Measurements from ENCODE around the gene RPS6KA3. TPM values are rescaled to one million over a fixed set of nuclear protein-coding genes. Genes with fewer than 3 reads are reported as not detected.

Gene RPS6KA3
- total and polyA plus RNA-seq, 2 of the 8 experiments (the other 6 are each of a cell fraction or from before 2014, with no cell fraction given) = 7.1 to 13.0 TPM

DNA sequence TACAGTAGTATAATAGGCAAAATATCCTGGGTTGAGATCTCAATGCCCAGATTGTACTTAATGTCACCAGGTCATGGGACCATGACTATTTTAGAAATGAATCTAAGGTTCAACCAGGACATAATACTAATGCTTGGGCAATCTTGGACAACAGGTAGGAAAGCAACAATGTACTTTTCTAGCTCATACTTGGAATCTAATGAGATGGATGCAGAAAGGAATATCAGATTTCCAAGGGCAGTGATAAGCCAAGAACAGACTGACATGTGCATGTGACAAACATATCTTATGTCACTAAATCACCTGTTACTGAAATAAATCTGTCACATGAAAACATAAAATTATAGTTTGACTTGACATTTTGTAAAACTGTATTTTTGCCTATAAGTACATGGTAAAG, 51.1 kb downstream of the RPS6KA3 start:
- Histone ChIP-seq H4K91ac (replicated peaks; ENCODE audit: insufficient read length, low read length) (no peak overlapping the region), H3K9ac (replicated peaks in 1 of 4; ENCODE audit: extremely low read depth in 1 of 4, low read depth in 3 of 4, low read length in 3 of 4) (no peak overlapping the region), H2BK12ac (ENCODE audit: low read depth, low read length) (no peak overlapping the region), H3K23ac (ENCODE audit: insufficient read length) (no peak overlapping the region), H2BK15ac (ENCODE audit: low read length) (no peak overlapping the region), H3K79me1 (ENCODE audit: low read depth, low read length) (no peaks in the 10 kb centered on the region), H3K27me3 (replicated peaks in 1 of 4; ENCODE audit: control insufficient read depth in 3 of 4, extremely low read depth in 1 of 4, insufficient read depth in 3 of 4, low read length in 3 of 4) (no peaks in the 10 kb centered on the region), H3K4ac (replicated peaks; ENCODE audit: insufficient read length, low read depth, low read length) (no peak overlapping the region), H3K56ac (replicated peaks; ENCODE audit: insufficient read length, low read depth, low read length) (no peak overlapping the region), H3K4me1 (replicated peaks in 1 of 4; ENCODE audit: control insufficient read depth in 3 of 4, insufficient read depth in 4 of 4, low read length in 3 of 4) (no peaks in the 10 kb centered on the region), H3K9me3 (ENCODE audit: insufficient read depth in 2 of 2, low read depth in 1 of 2, low read length in 1 of 2) (no peaks in the 10 kb centered on the region), H3K79me2 (ENCODE audit: control insufficient read depth in 1 of 2, insufficient read depth in 2 of 2, low read length in 2 of 2) (no peaks in the 10 kb centered on the region), H3K4me3 (ENCODE audit: extremely low read depth in 1 of 4, insufficient read depth in 2 of 4, low read depth in 3 of 4, low read length in 4 of 4) (no peak overlapping the region), H4K5ac (ENCODE audit: insufficient read length, low read depth, low read length) (no peak overlapping the region), H2AK5ac (ENCODE audit: low read depth, low read length) (no peak overlapping the region), H3K14ac (ENCODE audit: insufficient read length) (no peak overlapping the region), H3K36me3 (ENCODE audit: control insufficient read depth in 2 of 4, insufficient read depth in 4 of 4, low read length in 3 of 4) (no peaks in the 10 kb centered on the region), H3K27ac (ENCODE audit: low read depth, low read length) (no peak overlapping the region), H4K8ac (ENCODE audit: extremely low read depth, insufficient read depth, low read length) (no peak overlapping the region), H3K23me2 (ENCODE audit: low read depth, low read length) (no peaks in the 10 kb centered on the region), H2BK5ac (ENCODE audit: low read depth, low read length) (no peak overlapping the region), H3K4me2 (ENCODE audit: insufficient read depth in 1 of 2, low read depth in 2 of 2, low read length in 2 of 2) (no peak overlapping the region), H3K18ac (ENCODE audit: extremely low read depth, low read length) (no peak overlapping the region), H2BK20ac (ENCODE audit: low read length) (no peak overlapping the region), H2AFZ (ENCODE audit: low read length) (no peak overlapping the region), H4K20me1 (replicated peaks in 1 of 2; ENCODE audit: control insufficient read depth in 1 of 2, insufficient read depth in 2 of 2, low read length in 2 of 2) (no peaks in the 10 kb centered on the region), H2BK120ac (replicated peaks; ENCODE audit: low read depth, low read length) (no peak overlapping the region)
- ChIA-PET CTCF (ENCODE audit: partially characterized antibody) (no interaction called here), POLR2A (ENCODE audit: partially characterized antibody) (no interaction called here)
- DNase-seq (ENCODE audit: low read depth in 1 of 2, low spot score in 2 of 2) (no peak), FAIRE-seq (no peak)
- TF ChIP-seq RXRA (IDR thresholded peaks at IDR 0.05; ENCODE audit: insufficient read depth, low read depth, low read length) (no peak), RAD21 (IDR thresholded peaks at IDR 0.05 in 1 of 2, conservative IDR thresholded peaks at IDR 0.05 in 1 of 2; ENCODE audit: low read depth in 2 of 2, low read length in 2 of 2) (no peak), CBX8 (IDR thresholded peaks at IDR 0.05; ENCODE audit: borderline replicate concordance, low read depth, low read length) (no peak), SP1 (IDR thresholded peaks at IDR 0.05; ENCODE audit: low read depth, low read length) (no peak), SIN3A (conservative IDR thresholded peaks at IDR 0.05 in 1 of 2, IDR thresholded peaks at IDR 0.05 in 1 of 2; ENCODE audit: low read depth in 1 of 2, low read length in 2 of 2) (no peak), HDAC2 (IDR thresholded peaks at IDR 0.05; ENCODE audit: borderline replicate concordance in 1 of 2, low read depth in 2 of 2, low read length in 2 of 2) (no peak), POLR2AphosphoS5 (IDR thresholded peaks at IDR 0.05; ENCODE audit: low read depth, low read length) (no peak), GTF2F1 (IDR thresholded peaks at IDR 0.05; ENCODE audit: borderline replicate concordance, low read depth, low read length) (no peak), KDM4A (IDR thresholded peaks at IDR 0.05; ENCODE audit: low read depth, low read length, severe bottlenecking) (no peak), RBBP5 (IDR thresholded peaks at IDR 0.05; ENCODE audit: borderline replicate concordance, low read depth, low read length) (no peak), EGR1 (IDR thresholded peaks at IDR 0.05; ENCODE audit: borderline replicate concordance, low read depth, low read length) (no peak), YY1 (IDR thresholded peaks at IDR 0.05; ENCODE audit: low read depth, low read length) (no peak), KDM5A (IDR thresholded peaks at IDR 0.05; ENCODE audit: low read length) (no peak)
- TF ChIP-seq, protein P1, sequence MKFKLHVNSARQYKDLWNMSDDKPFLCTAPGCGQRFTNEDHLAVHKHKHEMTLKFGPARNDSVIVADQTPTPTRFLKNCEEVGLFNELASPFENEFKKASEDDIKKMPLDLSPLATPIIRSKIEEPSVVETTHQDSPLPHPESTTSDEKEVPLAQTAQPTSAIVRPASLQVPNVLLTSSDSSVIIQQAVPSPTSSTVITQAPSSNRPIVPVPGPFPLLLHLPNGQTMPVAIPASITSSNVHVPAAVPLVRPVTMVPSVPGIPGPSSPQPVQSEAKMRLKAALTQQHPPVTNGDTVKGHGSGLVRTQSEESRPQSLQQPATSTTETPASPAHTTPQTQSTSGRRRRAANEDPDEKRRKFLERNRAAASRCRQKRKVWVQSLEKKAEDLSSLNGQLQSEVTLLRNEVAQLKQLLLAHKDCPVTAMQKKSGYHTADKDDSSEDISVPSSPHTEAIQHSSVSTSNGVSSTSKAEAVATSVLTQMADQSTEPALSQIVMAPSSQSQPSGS (IDR thresholded peaks at IDR 0.05; ENCODE audit: low read length) = no peak
